Activated CD8-positive, alpha-beta memory T cell treated with anti-CD3 and anti-CD28 coated beads for 1 hour (primary cell): ENCODE results near the gene EFNB2.

ENCODE experiments used
- DNase-seq, 2 donors: peaks; one replicate each; pipeline ENCODE4 v3.0.0-alpha.2; 2020; ENCODE audit warnings: low read depth in 1 of 2; ENCODE audit errors: extremely low read depth in 1 of 2

The EFNB2 gene

GRCh38 chr13:106455777-106456176 is 79.7 kb downstream of the EFNB2 start:
- DNase-seq: no peak

GRCh38 chr13:106455190-106455589 is 80.3 kb downstream of the EFNB2 start:
- no peak for DNase-seq

GRCh38 chr13:106453101-106453500 is 82.4 kb downstream of the EFNB2 start:
- no peak for DNase-seq

- DNase-seq: no peak
These were observed 84.5 kb downstream of the EFNB2 start for GRCh38 chr13:106450991-106451390.

GRCh38 chr13:106449096-106449495 is 86.4 kb downstream of the EFNB2 start:
- DNase-seq: no peak

GRCh38 chr13:106445996-106446395 is 89.5 kb downstream of the EFNB2 start:
- DNase-seq: no peak

- DNase-seq: no peak
These were observed 91.7 kb downstream of the EFNB2 start for GRCh38 chr13:106443607-106444322.

- DNase-seq: no peak
These were observed 94.6 kb downstream of the EFNB2 start for GRCh38 chr13:106440866-106441265.
